Upper lobe of left lung (tissue), 4 donors: ENCODE measurements around the gene RAMP3.
"Not testable (repeated sequence)": the region's sequence is repeated elsewhere in the genome, so short reads cannot be mapped to it uniquely, and the experiment has no call there.

Experiments
- POLR2A ChIP-seq, 4 donors: fragments of 450-650 bp; IDR thresholded peaks; one replicate each; pipeline ENCODE4 v1.5.1; 2016 to 2017; ENCODE audit warnings: antibody characterized with exemption in 4 of 4, mild to moderate bottlenecking in 2 of 4
- POLR2AphosphoS5 ChIP-seq, 2 donors: sonication (generic); formaldehyde crosslinking; IDR thresholded peaks; one replicate each; pipeline ENCODE4 v1.5.1; 2017; ENCODE audit warnings: antibody characterized with exemption in 2 of 2
- TF ChIP-seq, protein P1 (sequence below), 6 experiments: fragments of 450-650 bp in 4 of 6; fragments of 200-600 bp in 2 of 6; sonication (generic) in 2 of 6; IDR thresholded peaks; one replicate each; pipeline ENCODE4 v1.5.1; 2016 to 2019; ENCODE audit warnings: antibody characterized with exemption in 6 of 6

- TF ChIP-seq, protein P1, sequence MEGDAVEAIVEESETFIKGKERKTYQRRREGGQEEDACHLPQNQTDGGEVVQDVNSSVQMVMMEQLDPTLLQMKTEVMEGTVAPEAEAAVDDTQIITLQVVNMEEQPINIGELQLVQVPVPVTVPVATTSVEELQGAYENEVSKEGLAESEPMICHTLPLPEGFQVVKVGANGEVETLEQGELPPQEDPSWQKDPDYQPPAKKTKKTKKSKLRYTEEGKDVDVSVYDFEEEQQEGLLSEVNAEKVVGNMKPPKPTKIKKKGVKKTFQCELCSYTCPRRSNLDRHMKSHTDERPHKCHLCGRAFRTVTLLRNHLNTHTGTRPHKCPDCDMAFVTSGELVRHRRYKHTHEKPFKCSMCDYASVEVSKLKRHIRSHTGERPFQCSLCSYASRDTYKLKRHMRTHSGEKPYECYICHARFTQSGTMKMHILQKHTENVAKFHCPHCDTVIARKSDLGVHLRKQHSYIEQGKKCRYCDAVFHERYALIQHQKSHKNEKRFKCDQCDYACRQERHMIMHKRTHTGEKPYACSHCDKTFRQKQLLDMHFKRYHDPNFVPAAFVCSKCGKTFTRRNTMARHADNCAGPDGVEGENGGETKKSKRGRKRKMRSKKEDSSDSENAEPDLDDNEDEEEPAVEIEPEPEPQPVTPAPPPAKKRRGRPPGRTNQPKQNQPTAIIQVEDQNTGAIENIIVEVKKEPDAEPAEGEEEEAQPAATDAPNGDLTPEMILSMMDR (IDR thresholded peaks at IDR 0.05): not testable (repeated sequence)
- not testable (repeated sequence) for TF ChIP-seq POLR2AphosphoS5, POLR2A (IDR thresholded peaks at IDR 0.05)
Measured at GRCh38 chr7:45206266-45206665, 48.7 kb downstream of the RAMP3 start.
